SKM-1 (cell line): ENCODE results near the gene TBC1D22A.
A peak's percentile ranks its signal among the peaks of the same experiment; 100 is the strongest.

Source experiments
- DNase-seq: peaks from one replicate; lab custom pipeline; 2025; ENCODE audit not compliant: unreplicated experiment; lab: John Stamatoyannopoulos, UW

Gene TBC1D22A

GRCh38 chr22:46752988-46753310 lies 9.5 kb upstream of the TBC1D22A start:
- no peak for DNase-seq

DNA sequence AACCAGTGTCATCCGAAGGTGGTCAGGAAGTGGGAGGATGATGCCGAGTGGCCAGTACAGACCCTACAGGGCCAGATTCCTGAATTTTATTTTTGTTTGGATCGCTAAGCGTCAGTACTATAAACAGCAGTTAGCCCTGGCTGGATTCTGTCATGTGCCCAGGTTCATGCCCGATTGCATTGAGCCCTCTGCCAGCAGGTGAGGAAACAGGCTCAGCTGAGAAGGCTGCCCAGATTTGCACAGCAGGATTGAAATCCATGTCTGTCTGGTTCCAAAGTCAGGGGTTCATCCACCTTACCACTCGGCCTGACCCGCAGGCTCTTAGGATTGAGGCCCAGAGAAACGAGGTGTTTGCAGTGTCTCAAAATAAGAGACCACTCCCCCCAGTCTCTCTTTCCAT lies 9.1 kb upstream of the TBC1D22A start:
- no peak for DNase-seq

- DNase-seq: no peak
Measured at GRCh38 chr22:46753761-46754109, 8.7 kb upstream of the TBC1D22A start.

DNA sequence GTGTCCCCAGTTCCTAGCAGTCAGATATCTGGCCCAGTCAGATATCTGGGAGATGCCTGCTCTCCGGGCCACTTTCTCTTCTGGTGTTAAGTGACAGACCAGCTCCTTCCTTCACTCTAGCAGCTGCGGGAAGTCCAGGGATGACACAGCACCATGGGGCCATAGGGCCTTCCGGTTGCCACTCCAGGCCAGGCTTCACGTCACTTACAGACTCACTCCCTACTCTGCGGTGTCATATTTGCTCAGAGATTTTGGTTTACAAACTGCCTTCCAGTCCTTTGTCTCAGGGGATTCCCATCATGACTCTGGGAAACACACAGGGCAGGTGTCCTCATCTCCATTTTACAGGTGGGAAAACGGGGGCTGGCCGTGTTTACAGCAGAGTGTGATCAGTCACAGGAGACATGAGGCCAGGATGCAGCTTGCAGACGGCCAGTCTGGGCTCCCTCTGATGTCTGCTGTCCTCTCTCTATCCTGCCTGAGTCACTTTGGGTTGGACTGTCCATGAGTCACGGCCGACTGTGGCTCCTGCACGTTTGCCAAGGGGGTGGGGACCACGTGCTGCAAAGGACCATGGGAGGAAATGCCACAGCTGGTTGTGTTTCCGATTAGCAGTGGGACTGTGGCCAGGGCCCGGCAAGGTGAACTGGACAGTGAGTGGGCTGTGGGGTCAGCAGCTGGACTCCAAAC lies 8.2 kb upstream of the TBC1D22A start:
- no peak for DNase-seq

- no peak for DNase-seq
Measured at GRCh38 chr22:46754826-46755225, 7.6 kb upstream of the TBC1D22A start.

- DNase-seq: no peak
Measured at GRCh38 chr22:46755525-46755924, 6.9 kb upstream of the TBC1D22A start.

DNA sequence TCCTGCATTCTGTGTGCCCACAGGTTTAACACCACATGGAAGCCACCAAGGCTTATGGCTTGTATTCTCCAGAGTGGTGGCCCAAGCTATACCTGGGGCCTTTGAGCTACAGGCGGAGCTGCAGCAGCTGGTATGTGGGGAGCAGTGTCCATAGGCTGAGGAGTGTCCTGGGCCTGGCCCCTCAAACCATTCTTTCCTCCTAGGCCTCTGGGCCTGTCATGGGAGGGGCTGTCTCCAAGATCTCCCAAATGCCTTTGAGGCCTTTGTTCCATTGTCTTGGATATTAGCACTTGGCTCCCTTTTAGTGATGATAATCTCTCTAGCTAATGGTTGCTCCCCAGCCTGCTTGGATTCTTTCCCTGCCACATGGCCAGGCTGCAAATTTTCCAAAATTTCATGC lies 6.4 kb upstream of the TBC1D22A start:
- DNase-seq: no peak

DNA sequence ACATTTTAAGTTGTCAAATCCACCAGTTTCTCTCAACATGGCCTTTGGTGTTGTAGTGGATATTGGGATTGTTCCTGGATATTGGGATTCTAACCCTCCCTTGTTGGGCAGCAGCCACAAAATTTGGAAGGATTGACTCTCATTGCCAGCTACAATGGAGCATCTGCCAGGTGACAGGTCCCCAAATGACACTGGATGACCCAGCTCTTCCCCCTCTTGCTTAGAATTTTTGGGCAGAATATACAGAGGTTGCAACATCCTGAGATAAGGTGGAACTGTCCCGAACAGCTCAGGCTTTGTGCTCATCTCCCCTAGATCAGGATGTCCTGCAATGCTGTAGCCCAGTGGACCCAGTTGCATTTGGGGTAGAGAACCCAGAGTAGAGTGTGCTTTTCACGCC lies 5.3 kb upstream of the TBC1D22A start:
- no peak for DNase-seq

GRCh38 chr22:46758121-46758520 lies 4.3 kb upstream of the TBC1D22A start:
- DNase-seq: no peak

- peak; percentile 55 for DNase-seq
Measured at GRCh38 chr22:46758867-46759290, 3.6 kb upstream of the TBC1D22A start.

- no peak for DNase-seq
Measured at GRCh38 chr22:46761017-46761416, 1.4 kb upstream of the TBC1D22A start.

- DNase-seq: no peak
Measured at GRCh38 chr22:46761539-46762237, 762 bp upstream of the TBC1D22A start.

- no peak for DNase-seq
Measured at GRCh38 chr22:46763051-46763705, 728 bp downstream of the TBC1D22A start.

DNA sequence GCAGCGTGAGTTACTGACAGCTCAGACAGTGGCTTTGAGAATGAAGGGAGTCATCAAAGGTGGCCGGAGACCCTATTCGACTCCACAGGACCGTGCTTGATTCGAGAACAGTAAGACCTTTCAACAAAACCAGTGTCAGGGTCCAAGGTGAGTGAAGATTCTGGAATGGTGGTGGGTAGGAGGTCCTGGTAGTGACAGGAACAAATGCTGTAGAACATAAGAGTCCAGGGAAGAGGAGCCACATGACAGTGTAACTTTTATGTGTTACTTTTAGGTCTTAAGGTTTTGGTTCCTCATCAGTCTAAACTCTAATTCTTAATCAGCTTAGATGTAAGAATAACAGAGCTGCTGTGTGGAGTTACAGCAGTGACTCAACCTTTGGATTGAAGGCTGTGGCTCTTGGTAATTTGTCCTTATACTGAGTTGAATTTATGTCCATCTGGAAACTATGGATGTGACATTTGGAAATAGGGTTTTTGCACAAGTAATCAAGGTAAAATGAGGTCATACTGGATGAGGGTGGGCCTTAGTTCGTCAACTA lies 1.8 kb downstream of the TBC1D22A start:
- DNase-seq: no peak

DNA sequence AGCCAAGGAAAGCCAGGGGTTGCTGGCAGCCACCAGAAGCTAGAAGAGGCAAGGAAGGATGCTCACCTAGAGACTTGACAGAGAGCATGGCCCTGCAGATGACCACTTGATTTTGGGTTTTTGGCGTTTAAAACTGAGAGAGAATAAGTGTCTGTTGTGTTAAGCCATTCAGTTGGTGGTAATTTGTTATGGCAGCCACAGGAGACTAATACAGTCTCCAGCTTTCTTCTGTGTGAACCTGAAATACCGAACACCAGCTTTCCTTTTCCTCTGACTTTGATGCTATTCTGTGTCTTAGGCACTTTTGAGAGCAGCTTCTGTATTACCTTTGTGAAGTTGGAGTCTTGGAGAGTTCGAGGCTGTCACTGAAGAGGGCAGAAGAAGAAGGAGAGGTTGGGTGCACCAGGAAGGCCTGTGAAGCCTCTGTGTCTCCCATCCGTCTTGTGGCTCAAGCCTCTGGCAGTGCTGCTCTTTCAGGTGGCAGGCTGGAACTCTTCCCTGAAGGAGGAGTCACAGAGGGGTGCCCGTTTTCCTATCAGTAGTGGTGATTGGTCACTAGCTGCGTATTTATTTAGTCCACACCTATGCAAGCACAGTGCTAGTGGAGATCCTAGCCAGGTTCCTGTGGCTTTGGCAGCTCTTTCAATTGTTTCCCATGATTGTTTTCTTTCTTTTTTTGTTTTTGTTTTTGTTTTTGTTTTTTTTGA lies 2.5 kb downstream of the TBC1D22A start:
- DNase-seq: no peak

- DNase-seq: no peak
Measured at GRCh38 chr22:46766611-46767010, 4.2 kb downstream of the TBC1D22A start.

DNA sequence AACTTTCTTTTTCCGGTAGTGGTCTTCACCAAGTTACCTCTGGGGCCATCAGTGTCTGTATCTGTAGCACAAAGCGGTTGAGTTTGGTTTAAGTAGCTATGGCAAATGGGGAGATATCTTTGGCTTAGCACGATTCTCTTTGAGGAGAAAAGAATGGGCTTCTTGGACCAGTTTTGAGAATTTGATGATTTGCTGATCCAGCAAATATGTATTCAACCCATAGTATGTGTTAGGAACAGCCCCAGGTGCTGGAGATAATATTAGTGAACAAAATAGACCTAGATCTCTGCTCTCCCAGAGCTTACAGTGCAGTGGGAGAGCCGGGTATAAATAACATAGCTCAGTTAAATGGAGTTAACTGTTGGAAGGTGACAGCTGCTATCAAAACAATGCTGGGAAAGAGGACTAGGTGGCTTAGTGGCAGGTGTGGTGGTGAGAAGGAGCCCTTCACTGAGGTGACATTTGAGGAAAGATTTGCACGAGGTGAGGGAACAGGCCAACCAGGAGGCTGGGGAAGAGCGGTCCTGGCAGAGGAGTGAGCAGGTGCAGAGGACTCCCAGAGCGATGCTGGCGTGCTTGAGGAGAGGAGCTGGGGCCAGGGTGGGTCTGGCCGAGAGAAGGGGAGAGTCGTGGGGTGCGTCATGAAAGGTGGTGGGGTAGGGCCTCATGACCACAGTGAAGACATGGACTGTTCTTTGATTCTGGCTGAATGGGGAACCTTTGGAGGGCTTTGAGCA lies 5.0 kb downstream of the TBC1D22A start:
- DNase-seq: no peak

- DNase-seq: no peak
Measured at GRCh38 chr22:46769191-46769675, 6.8 kb downstream of the TBC1D22A start.

- no peak for DNase-seq
Measured at GRCh38 chr22:46769706-46770105, 7.3 kb downstream of the TBC1D22A start.

DNA sequence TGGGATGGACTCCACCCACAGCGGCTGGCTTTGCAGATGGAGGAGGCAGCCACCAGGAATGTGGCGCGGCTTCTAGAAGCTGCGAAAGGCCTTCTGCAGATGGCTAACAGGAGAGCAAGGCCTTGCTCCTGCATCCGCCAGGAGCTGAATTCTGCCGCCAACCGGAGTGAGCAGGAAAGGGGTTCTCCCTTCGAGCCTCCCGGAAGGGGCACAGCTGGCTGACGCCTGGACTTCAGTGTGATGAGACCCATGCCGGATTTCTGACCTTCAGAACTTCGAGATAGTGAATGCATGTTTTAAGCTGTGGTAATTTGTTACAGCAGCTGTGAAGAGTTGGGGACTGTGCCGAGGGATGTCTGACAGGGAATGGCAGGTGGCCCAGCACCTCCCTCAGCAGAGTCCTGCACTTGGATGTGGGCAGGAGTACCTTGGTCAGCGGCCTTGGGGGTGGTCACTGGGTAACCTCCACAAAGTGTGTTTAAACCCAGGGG lies 7.7 kb downstream of the TBC1D22A start:
- no peak for DNase-seq

DNA sequence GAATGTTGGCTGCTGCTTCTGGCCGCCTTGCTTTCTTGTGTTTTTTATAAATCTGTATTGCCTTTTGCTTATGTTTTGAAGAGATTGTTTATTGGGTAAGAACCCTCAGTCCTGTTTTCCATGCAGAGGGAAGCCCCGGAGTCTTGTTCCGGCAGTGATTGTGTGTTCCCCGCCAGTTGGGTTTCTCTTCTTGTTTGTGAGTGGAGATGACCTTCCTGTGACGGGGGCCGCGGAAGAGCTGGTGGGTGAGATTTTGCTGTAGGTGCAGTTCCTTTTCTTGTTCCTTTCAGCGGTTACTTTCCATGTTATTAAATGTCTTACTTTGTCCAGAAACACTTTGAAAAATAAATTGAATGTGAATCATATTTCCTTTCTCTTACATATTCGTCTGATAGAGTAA lies 8.3 kb downstream of the TBC1D22A start:
- no peak for DNase-seq
